Gastroesophageal sphincter (tissue), 4 donors: ENCODE measurements around the gene TBKBP1. TPM values are rescaled to one million over a fixed set of nuclear protein-coding genes. Genes with fewer than 3 reads are reported as not detected.

ENCODE experiments used
- ATAC-seq: fragments of 150-250 bp; one replicate; pipeline ENCODE4 v1.9.1; 2016; ENCODE audit warnings: mild to moderate bottlenecking, moderate library complexity
- H3K27ac ChIP-seq, 4 donors: fragments of 200-600 bp; sonication (generic) in 3 of 4; 1 replicate in 3 of 4; 2 replicates in 1 of 4; pipeline ENCODE4 v1.5.1; 2016 to 2019
- H3K27me3 ChIP-seq: fragments of 200-600 bp; sonication (generic); one replicate; pipeline ENCODE4 v1.5.1; 2019
- H3K36me3 ChIP-seq, 2 donors: fragments of 200-600 bp; sonication (generic); one replicate each; pipeline ENCODE4 v1.5.1; 2019; ENCODE audit warnings: control low read depth in 1 of 2
- H3K4me1 ChIP-seq, 3 donors: fragments of 200-600 bp; sonication (generic); 1 replicate in 2 of 3; 2 replicates in 1 of 3; pipeline ENCODE4 v1.5.1; 2016 to 2019; ENCODE audit warnings: control low read depth in 2 of 3
- H3K4me3 ChIP-seq, 2 donors: fragments of 200-600 bp; sonication (generic); one replicate each; pipeline ENCODE4 v1.5.1; 2019; ENCODE audit warnings: mild to moderate bottlenecking in 1 of 2, moderate library complexity in 1 of 2
- H3K9me3 ChIP-seq, 3 donors: fragments of 200-600 bp; sonication (generic); one replicate each; pipeline ENCODE4 v1.5.1; 2017 to 2019; ENCODE audit warnings: control low read depth in 2 of 3
- CTCF ChIP-seq, 4 experiments: fragments of 200-600 bp in 2 of 4; fragments of 450-650 bp in 2 of 4; sonication (generic) in 1 of 4; IDR thresholded peaks; one replicate each; pipeline ENCODE4 v1.5.1; 2017 to 2019; ENCODE audit warnings: antibody characterized with exemption in 4 of 4, mild to moderate bottlenecking in 2 of 4, moderate library complexity in 2 of 4
- EP300 ChIP-seq: sonication (generic); formaldehyde crosslinking; IDR thresholded peaks from one replicate; pipeline ENCODE4 v1.6.1; 2017; ENCODE audit warnings: antibody characterized with exemption, mild to moderate bottlenecking
- POLR2A ChIP-seq, 2 donors: fragments of 450-650 bp; IDR thresholded peaks; one replicate each; pipeline ENCODE4 v1.6.1; 2017; ENCODE audit warnings: antibody characterized with exemption in 2 of 2, mild to moderate bottlenecking in 2 of 2, moderate library complexity in 1 of 2
- POLR2AphosphoS5 ChIP-seq: sonication (generic); formaldehyde crosslinking; IDR thresholded peaks from one replicate; pipeline ENCODE4 v1.6.1; 2017; ENCODE audit warnings: antibody characterized with exemption
- WGBS, 2 donors: methylation state at CpG; one replicate each; pipeline ENCODE4 v1.1.5; 2018; ENCODE audit warnings: low coverage in 1 of 2; 5-methylcytosine and 5-hydroxymethylcytosine counted together
- total RNA-seq, 4 donors: library from RNA; depleted of rRNA; stranded (reverse); fragments of >200 nt; gene quantifications; one replicate each; pipeline ENCODE4 v1.1.0, GENCODE V29; 2016

The TBKBP1 gene
- total RNA-seq, 4 donors from 2014 or later, result 13.9 to 25.1 (median 18.0) TPM

DNA sequence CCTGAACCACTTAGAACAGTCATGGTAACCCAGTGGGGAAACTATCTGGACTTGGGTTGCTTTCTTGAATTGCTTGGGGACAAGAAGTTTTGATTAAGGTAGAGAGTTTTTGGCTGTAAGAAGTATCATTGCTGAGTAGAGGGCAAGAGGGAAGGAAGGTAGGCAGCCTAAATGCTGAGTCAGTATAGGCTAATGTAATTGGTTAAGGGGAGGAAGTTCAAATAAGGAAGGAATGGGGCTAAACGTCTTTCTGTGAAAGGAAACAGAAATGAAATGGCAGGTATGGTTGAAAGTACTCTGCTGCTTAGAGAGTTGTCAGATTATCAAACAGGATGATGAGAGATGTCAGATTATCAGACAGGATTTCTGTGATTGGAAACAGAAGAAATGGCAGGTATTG is 23.9 kb upstream of the TBKBP1 start:
- no peaks in the 10 kb centered on the region for H3K9me3 ChIP-seq
- no peak for ATAC-seq
- H3K4me3 ChIP-seq, result no peak overlapping the region
- H3K27ac ChIP-seq, result no peak overlapping the region
- H3K27me3 ChIP-seq, result no peaks in the 10 kb centered on the region
- TF ChIP-seq POLR2AphosphoS5 (no peak), CTCF (IDR thresholded peaks at IDR 0.05) (no peak), POLR2A (IDR thresholded peaks at IDR 0.05) (no peak), EP300 (no peak)
- WGBS, 2 donors, result 15 to 27% methylated on average over 1 of the region's 1 CpG
- H3K36me3 ChIP-seq, result peaks cover 15 to 98% of the 10 kb centered on the region in 2 donors
- no peaks in the 10 kb centered on the region for H3K4me1 ChIP-seq

DNA sequence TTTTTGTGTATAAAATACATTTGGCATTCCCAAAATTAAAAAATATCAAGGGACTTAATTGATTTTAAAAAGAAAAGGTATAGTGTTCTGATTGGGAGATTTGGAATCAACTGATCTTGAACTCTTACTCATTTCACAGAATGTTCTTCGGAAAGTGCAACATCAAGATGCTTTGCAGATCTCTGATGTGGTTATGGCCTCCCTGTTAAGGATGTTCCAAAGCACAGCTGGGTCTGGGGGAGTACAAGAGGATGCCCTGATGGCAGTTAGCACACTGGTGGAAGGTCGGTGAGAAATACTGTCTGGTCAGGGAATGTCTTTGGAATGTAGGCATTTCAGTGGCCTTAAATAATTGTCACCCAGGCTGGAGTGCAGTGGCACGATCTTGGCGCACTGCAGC is 19.5 kb upstream of the TBKBP1 start:
- ATAC-seq, result no peak
- Histone ChIP-seq H3K27me3 (no peaks in the 10 kb centered on the region), H3K9me3 (no peaks in the 10 kb centered on the region), H3K27ac (no peak overlapping the region), H3K36me3 (peaks cover 26 to 100% of the 10 kb centered on the region in 2 donors), H3K4me1 (no peaks in the 10 kb centered on the region), H3K4me3 (no peak overlapping the region)
- TF ChIP-seq EP300, result no peak
- WGBS, 2 donors, result 63 to 85% methylated on average over 2 of the region's 4 CpGs

- H3K27ac ChIP-seq, result no peak overlapping the region
These were observed 18.4 kb upstream of the TBKBP1 start for GRCh38 chr17:47675380-47676198.

DNA sequence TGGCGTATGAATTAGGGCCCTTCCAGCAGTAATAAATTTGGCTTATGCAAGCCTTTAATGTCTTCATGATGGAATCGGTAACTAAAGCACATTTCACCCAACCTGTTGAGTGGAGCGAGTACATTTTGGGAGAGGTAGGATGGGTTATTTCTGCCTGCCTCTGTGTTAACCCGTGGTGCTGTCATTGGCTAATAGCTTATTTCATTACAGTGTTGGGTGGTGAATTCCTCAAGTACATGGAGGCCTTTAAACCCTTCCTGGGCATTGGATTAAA is 17.8 kb upstream of the TBKBP1 start:
- Histone ChIP-seq H3K27ac (no peak overlapping the region), H3K36me3 (peaks cover 25 to 100% of the 10 kb centered on the region in 2 donors)

More at GRCh38 chr17:47675380-47676198, 18.4 kb upstream of the TBKBP1 start:
- no peak for ATAC-seq
- no peaks in the 10 kb centered on the region for H3K27me3 ChIP-seq
- H3K4me1 ChIP-seq, result no peaks in the 10 kb centered on the region
- no peak for TF ChIP-seq POLR2AphosphoS5
- TF ChIP-seq POLR2A (IDR thresholded peaks at IDR 0.05), result no peak
- TF ChIP-seq CTCF (IDR thresholded peaks at IDR 0.05), result no peak
- no peak for TF ChIP-seq EP300
- no peak overlapping the region for H3K4me3 ChIP-seq
- no peaks in the 10 kb centered on the region for H3K9me3 ChIP-seq
- H3K36me3 ChIP-seq, result peaks cover 25 to 100% of the 10 kb centered on the region in 2 donors
- 85 to 100% methylated on average over 1 to 2 of the region's 2 CpGs for WGBS, 2 donors

DNA sequence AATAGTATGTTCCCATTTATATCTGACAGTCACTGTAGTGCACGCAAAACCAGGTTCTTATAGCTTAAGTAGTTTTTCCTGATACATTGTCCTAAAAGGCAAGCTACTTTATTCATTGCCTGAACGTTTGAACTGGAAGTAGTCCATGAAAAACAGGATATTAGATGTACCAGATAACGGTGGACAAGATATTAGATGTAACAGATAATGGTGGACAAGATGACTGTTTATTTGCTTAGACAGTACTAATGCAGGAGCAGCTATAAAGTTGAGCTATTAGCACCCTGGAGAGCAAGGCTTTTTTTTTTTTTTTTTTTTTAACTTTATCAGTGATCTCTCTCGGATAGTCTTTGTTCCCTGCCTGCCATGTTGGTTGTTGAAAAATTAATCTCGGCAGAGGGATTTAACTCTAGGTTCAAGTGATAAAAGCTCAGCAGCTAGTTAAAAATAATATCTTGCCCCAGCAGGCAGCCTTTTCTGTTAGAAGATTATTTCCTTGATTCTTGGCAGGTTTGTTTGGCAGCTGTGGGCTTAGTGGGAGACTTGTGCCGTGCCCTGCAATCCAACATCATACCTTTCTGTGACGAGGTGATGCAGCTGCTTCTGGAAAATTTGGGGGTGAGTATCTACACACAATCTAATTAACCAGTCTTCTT is 17.3 kb upstream of the TBKBP1 start:
- TF ChIP-seq POLR2A (IDR thresholded peaks at IDR 0.05) (no peak), CTCF (IDR thresholded peaks at IDR 0.05) (no peak), EP300 (no peak), POLR2AphosphoS5 (no peak)
- Histone ChIP-seq H3K9me3 (no peaks in the 10 kb centered on the region), H3K27me3 (no peaks in the 10 kb centered on the region), H3K4me1 (no peaks in the 10 kb centered on the region), H3K27ac (no peak overlapping the region), H3K4me3 (no peak overlapping the region), H3K36me3 (peaks cover 25 to 100% of the 10 kb centered on the region in 2 donors)
- no peak for ATAC-seq
- WGBS, 2 donors, result 63 to 70% methylated on average over 6 to 7 of the region's 7 CpGs

More for the DNA sequence above, 17.8 kb upstream of the TBKBP1 start:
- no peaks in the 10 kb centered on the region for H3K27me3 ChIP-seq
- TF ChIP-seq EP300, result no peak
- no peak for TF ChIP-seq POLR2AphosphoS5
- no peak for TF ChIP-seq CTCF (IDR thresholded peaks at IDR 0.05)
- TF ChIP-seq POLR2A (IDR thresholded peaks at IDR 0.05), result no peak
- no peak overlapping the region for H3K4me3 ChIP-seq
- H3K4me1 ChIP-seq, result no peaks in the 10 kb centered on the region
- WGBS, 2 donors, result 79 to 88% methylated on average over 4 of the region's 4 CpGs
- H3K9me3 ChIP-seq, result no peaks in the 10 kb centered on the region
- ATAC-seq, result no peak
